Measurements from ENCODE around the gene SERINC2.
A peak's percentile ranks its signal among the peaks of the same experiment; 100 is the strongest.
"Not testable (repeated sequence)": the region's sequence is repeated elsewhere in the genome, so short reads cannot be mapped to it uniquely, and the experiment has no call there.

SERINC2 gene

GRCh38 chr1:31383967-31384366 is 29.0 kb upstream of the SERINC2 start:
- no peak for DNase-seq (ENCODE audit: low read depth in 2 of 3, low spot score in 2 of 3)

- not testable (repeated sequence) for DNase-seq (ENCODE audit: low read depth in 2 of 3, low spot score in 2 of 3)
Measured at GRCh38 chr1:31386576-31387243, 26.3 kb upstream of the SERINC2 start.

- DNase-seq (ENCODE audit: low read depth in 2 of 3, low spot score in 2 of 3): no peak
Measured at GRCh38 chr1:31387612-31388011, 25.4 kb upstream of the SERINC2 start.

- DNase-seq (ENCODE audit: low read depth in 2 of 3, low spot score in 2 of 3): no peak
Measured at GRCh38 chr1:31389616-31390015, 23.4 kb upstream of the SERINC2 start.

GRCh38 chr1:31390071-31390470 is 22.9 kb upstream of the SERINC2 start:
- no peak for DNase-seq (ENCODE audit: low read depth in 2 of 3, low spot score in 2 of 3)

GRCh38 chr1:31393463-31393862 is 19.6 kb upstream of the SERINC2 start:
- no peak for DNase-seq (ENCODE audit: low read depth in 2 of 3, low spot score in 2 of 3)

- peak; percentile 52 to 79 (median 64) for DNase-seq (ENCODE audit: low read depth in 2 of 3, low spot score in 2 of 3)
Measured at GRCh38 chr1:31394584-31395193, 18.3 kb upstream of the SERINC2 start.

GRCh38 chr1:31396633-31397351 is 16.2 kb upstream of the SERINC2 start:
- DNase-seq (ENCODE audit: low read depth in 2 of 3, low spot score in 2 of 3): no peak

- DNase-seq (ENCODE audit: low read depth in 2 of 3, low spot score in 2 of 3): no peak
Measured at GRCh38 chr1:31397360-31398095, 15.5 kb upstream of the SERINC2 start.

- no peak for DNase-seq (ENCODE audit: low read depth in 2 of 3, low spot score in 2 of 3)
Measured at GRCh38 chr1:31398246-31398645, 14.8 kb upstream of the SERINC2 start.

- no peak for DNase-seq (ENCODE audit: low read depth in 2 of 3, low spot score in 2 of 3)
Measured at GRCh38 chr1:31399976-31400375, 13.0 kb upstream of the SERINC2 start.

- no peak for DNase-seq (ENCODE audit: low read depth in 2 of 3, low spot score in 2 of 3)
Measured at GRCh38 chr1:31400393-31400792, 12.6 kb upstream of the SERINC2 start.

- no peak for DNase-seq (ENCODE audit: low read depth in 2 of 3, low spot score in 2 of 3)
Measured at GRCh38 chr1:31401241-31401640, 11.8 kb upstream of the SERINC2 start.

- DNase-seq (ENCODE audit: low read depth in 2 of 3, low spot score in 2 of 3): no peak
Measured at GRCh38 chr1:31405578-31406245, 7.3 kb upstream of the SERINC2 start.

- DNase-seq (ENCODE audit: low read depth in 2 of 3, low spot score in 2 of 3): no peak
Measured at GRCh38 chr1:31407029-31407626, 5.9 kb upstream of the SERINC2 start.

GRCh38 chr1:31408788-31409318 is 4.2 kb upstream of the SERINC2 start:
- DNase-seq (ENCODE audit: low read depth in 2 of 3, low spot score in 2 of 3): no peak

- DNase-seq (ENCODE audit: low read depth in 2 of 3, low spot score in 2 of 3): no peak
Measured at GRCh38 chr1:31409946-31410858, 2.8 kb upstream of the SERINC2 start.

GRCh38 chr1:31410871-31411270 is 2.1 kb upstream of the SERINC2 start:
- DNase-seq (ENCODE audit: low read depth in 2 of 3, low spot score in 2 of 3): no peak

GRCh38 chr1:31412205-31412604 is 808 bp upstream of the SERINC2 start:
- DNase-seq (ENCODE audit: low read depth in 2 of 3, low spot score in 2 of 3): no peak
